HG02943 (cell line): ENCODE data around the gene GP5.

ENCODE experiments used
- ATAC-seq: cut with Tn5 transposase; IDR thresholded peaks from one replicate; pipeline ENCODE4 v1.9.1; 2021; ENCODE audit warnings: mild to moderate bottlenecking, low read depth, moderate library complexity; ENCODE audit not compliant: unreplicated experiment

GP5 gene

GRCh38 chr3:194351952-194352536, 47.0 kb downstream of the GP5 start:
- no peak for ATAC-seq

- ATAC-seq, result no peak
Measured at GRCh38 chr3:194351080-194351672, 47.9 kb downstream of the GP5 start, which contains the start of gene CPN2. Gene CPN2 (minus strand): TSS chr3:194351328. CDS start chr3:194342702, 8,626 bp downstream.

GRCh38 chr3:194350726-194351071, 48.4 kb downstream of the GP5 start:
- ATAC-seq, result no peak

GRCh38 chr3:194348354-194348753, 50.7 kb downstream of the GP5 start:
- no peak for ATAC-seq

GRCh38 chr3:194346621-194347020, 52.4 kb downstream of the GP5 start:
- ATAC-seq, result no peak

GRCh38 chr3:194346035-194346434, 53.0 kb downstream of the GP5 start:
- ATAC-seq, result no peak
